ENCODE data around the gene CCT5. TPM values are rescaled to one million over a fixed set of nuclear protein-coding genes. Genes with fewer than 3 reads are reported as not detected.
A peak's percentile ranks its signal among the peaks of the same experiment; 100 is the strongest.
"Not testable (repeated sequence)": the region's sequence is repeated elsewhere in the genome, so short reads cannot be mapped to it uniquely, and the experiment has no call there.

The CCT5 gene
- total RNA-seq, 1 experiment from 2014 or later = 532 TPM

GRCh38 chr5:10283927-10284635 is 34.0 kb downstream of the CCT5 start:
- H3K56ac ChIP-seq (ENCODE audit: insufficient read length, low read depth, low read length) = no peak overlapping the region
- H3K4me2 ChIP-seq (ENCODE audit: insufficient read depth, insufficient read length, low read length) = no peak overlapping the region
- no peak overlapping the region for H3K23ac ChIP-seq (ENCODE audit: insufficient read length, low read depth, low read length)
- H2BK15ac ChIP-seq (ENCODE audit: low read depth, low read length) = no peak overlapping the region
- WGBS (ENCODE audit: extremely low coverage, insufficient read length, low lambda C conversion rate) = no CpG with 5 or more reads among the region's 17 CpGs
- H3K27ac ChIP-seq (ENCODE audit: insufficient read length, low read depth, low read length) = no peak overlapping the region
- no peak overlapping the region for H3K9ac ChIP-seq (ENCODE audit: extremely low read depth, insufficient read length, low read length)
- no peaks in the 10 kb centered on the region for H3K23me2 ChIP-seq (ENCODE audit: insufficient read length, low read depth, low read length, poor library complexity, severe bottlenecking)
- H4K5ac ChIP-seq (ENCODE audit: insufficient read length, low read depth, low read length) = no peak overlapping the region
- no peak overlapping the region for H2BK120ac ChIP-seq (ENCODE audit: low read depth, low read length, poor library complexity, severe bottlenecking)
- DNase-seq = peak; percentile 85
- Mint-ChIP-seq H3K4me3 (no peak overlapping the region), H3K4me1 (peaks cover 3 to 5% of the 10 kb centered on the region in 2 experiments; a peak in 2 of 4 replicates), H3K27me3 (ENCODE audit: low read depth) (no peaks in the 10 kb centered on the region), H3K9me3 (peaks cover 0 to 2% of the 10 kb centered on the region in 2 experiments; a peak in 2 of 5 replicates), H3K27ac (no peak overlapping the region), H3K36me3 (ENCODE audit: insufficient read depth in 1 of 3, low read depth in 3 of 3) (peaks cover 6 to 18% (median 11%) of the 10 kb centered on the region in 3 experiments)
- H2AFZ ChIP-seq (ENCODE audit: low read length) = no peak overlapping the region
- no peaks in the 10 kb centered on the region for H4K20me1 ChIP-seq (ENCODE audit: control insufficient read depth, insufficient read depth, insufficient read length)
- no peak overlapping the region for H3K18ac ChIP-seq (ENCODE audit: insufficient read length, low read depth, low read length)
- H4K8ac ChIP-seq (replicated peaks; ENCODE audit: insufficient read length, low read depth, low read length) = no peak overlapping the region
- H3K27me3 ChIP-seq (ENCODE audit: insufficient read depth, low read length) = no peaks in the 10 kb centered on the region
- H3T11ph ChIP-seq (ENCODE audit: low read length) = no peak overlapping the region
- H3K79me2 ChIP-seq (ENCODE audit: insufficient read depth, low read length) = no peaks in the 10 kb centered on the region
- TF ChIP-seq, protein P1, sequence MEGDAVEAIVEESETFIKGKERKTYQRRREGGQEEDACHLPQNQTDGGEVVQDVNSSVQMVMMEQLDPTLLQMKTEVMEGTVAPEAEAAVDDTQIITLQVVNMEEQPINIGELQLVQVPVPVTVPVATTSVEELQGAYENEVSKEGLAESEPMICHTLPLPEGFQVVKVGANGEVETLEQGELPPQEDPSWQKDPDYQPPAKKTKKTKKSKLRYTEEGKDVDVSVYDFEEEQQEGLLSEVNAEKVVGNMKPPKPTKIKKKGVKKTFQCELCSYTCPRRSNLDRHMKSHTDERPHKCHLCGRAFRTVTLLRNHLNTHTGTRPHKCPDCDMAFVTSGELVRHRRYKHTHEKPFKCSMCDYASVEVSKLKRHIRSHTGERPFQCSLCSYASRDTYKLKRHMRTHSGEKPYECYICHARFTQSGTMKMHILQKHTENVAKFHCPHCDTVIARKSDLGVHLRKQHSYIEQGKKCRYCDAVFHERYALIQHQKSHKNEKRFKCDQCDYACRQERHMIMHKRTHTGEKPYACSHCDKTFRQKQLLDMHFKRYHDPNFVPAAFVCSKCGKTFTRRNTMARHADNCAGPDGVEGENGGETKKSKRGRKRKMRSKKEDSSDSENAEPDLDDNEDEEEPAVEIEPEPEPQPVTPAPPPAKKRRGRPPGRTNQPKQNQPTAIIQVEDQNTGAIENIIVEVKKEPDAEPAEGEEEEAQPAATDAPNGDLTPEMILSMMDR (conservative IDR thresholded peaks at IDR 0.05) = peak; percentile 97
- H2AK5ac ChIP-seq (ENCODE audit: insufficient read length, low read length) = no peak overlapping the region
- no peak overlapping the region for H2BK12ac ChIP-seq (ENCODE audit: insufficient read length, low read depth, low read length)
- no peak overlapping the region for H4K91ac ChIP-seq (ENCODE audit: insufficient read length, low read depth, low read length)
- H3K9me3 ChIP-seq (ENCODE audit: control insufficient read depth, low read depth, low read length) = no peaks in the 10 kb centered on the region
- H2BK5ac ChIP-seq (ENCODE audit: insufficient read length, low read length) = no peak overlapping the region
- no peak overlapping the region for H3K4ac ChIP-seq (ENCODE audit: low read depth, low read length)
- no peak overlapping the region for H2BK20ac ChIP-seq (ENCODE audit: low read depth, low read length, poor library complexity, severe bottlenecking)
- H3K4me1 ChIP-seq (ENCODE audit: insufficient read depth, low read length) = no peaks in the 10 kb centered on the region
- no peak overlapping the region for H3K14ac ChIP-seq (ENCODE audit: insufficient read depth, low read length)
- H3K79me1 ChIP-seq (ENCODE audit: insufficient read depth, low read depth, low read length, poor library complexity, severe bottlenecking) = no peaks in the 10 kb centered on the region

DNA sequence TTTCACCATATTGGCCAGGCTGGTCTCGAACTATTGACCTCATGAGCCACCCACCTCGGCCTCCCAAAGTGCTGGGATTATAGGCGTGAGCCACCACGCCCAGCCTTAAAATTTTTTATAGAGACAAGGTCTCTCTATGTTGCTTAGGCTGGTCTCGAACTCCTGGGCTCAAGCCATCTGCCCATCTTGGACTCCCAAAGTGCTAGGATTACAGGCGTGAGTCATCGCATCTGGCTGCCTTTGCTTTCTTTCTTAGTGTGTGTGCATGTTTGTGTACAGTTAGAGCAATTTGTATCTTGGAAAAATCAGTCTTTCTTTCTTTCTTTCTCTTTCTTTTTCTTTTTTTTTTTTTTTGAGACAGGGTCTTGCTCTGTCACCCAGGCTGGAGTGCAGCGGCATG is 35.3 kb downstream of the CCT5 start:
- not testable (repeated sequence) for H3K79me2 ChIP-seq (ENCODE audit: insufficient read depth, low read length); H4K8ac ChIP-seq (replicated peaks; ENCODE audit: insufficient read length, low read depth, low read length); H3K9ac ChIP-seq (ENCODE audit: extremely low read depth, insufficient read length, low read length); H3T11ph ChIP-seq (ENCODE audit: low read length); H3K56ac ChIP-seq (ENCODE audit: insufficient read length, low read depth, low read length); H3K14ac ChIP-seq (ENCODE audit: insufficient read depth, low read length); H3K4me1 ChIP-seq (ENCODE audit: insufficient read depth, low read length); H3K27me3 Mint-ChIP-seq (ENCODE audit: low read depth); DNase-seq; H3K27ac ChIP-seq (ENCODE audit: insufficient read length, low read depth, low read length); H3K18ac ChIP-seq (ENCODE audit: insufficient read length, low read depth, low read length); H2AK5ac ChIP-seq (ENCODE audit: insufficient read length, low read length); H3K4ac ChIP-seq (ENCODE audit: low read depth, low read length); H2BK120ac ChIP-seq (ENCODE audit: low read depth, low read length, poor library complexity, severe bottlenecking); H3K9me3 ChIP-seq (ENCODE audit: control insufficient read depth, low read depth, low read length); H3K79me1 ChIP-seq (ENCODE audit: insufficient read depth, low read depth, low read length, poor library complexity, severe bottlenecking); H3K4me2 ChIP-seq (ENCODE audit: insufficient read depth, insufficient read length, low read length); H3K27me3 ChIP-seq (ENCODE audit: insufficient read depth, low read length); H3K23ac ChIP-seq (ENCODE audit: insufficient read length, low read depth, low read length); H3K4me3 Mint-ChIP-seq; H4K20me1 ChIP-seq (ENCODE audit: control insufficient read depth, insufficient read depth, insufficient read length); H3K27ac Mint-ChIP-seq; H2BK5ac ChIP-seq (ENCODE audit: insufficient read length, low read length); H3K23me2 ChIP-seq (ENCODE audit: insufficient read length, low read depth, low read length, poor library complexity, severe bottlenecking); H2BK20ac ChIP-seq (ENCODE audit: low read depth, low read length, poor library complexity, severe bottlenecking); H3K9me3 Mint-ChIP-seq; H2AFZ ChIP-seq (ENCODE audit: low read length); H4K5ac ChIP-seq (ENCODE audit: insufficient read length, low read depth, low read length); H2BK12ac ChIP-seq (ENCODE audit: insufficient read length, low read depth, low read length); H4K91ac ChIP-seq (ENCODE audit: insufficient read length, low read depth, low read length); H2BK15ac ChIP-seq (ENCODE audit: low read depth, low read length)
- peaks cover 6 to 18% (median 11%) of the 10 kb centered on the region in 3 experiments for H3K36me3 Mint-ChIP-seq (ENCODE audit: insufficient read depth in 1 of 3, low read depth in 3 of 3)
- WGBS (ENCODE audit: extremely low coverage, insufficient read length, low lambda C conversion rate) = no CpG with 5 or more reads among the region's 8 CpGs
- peaks cover 8 to 11% of the 10 kb centered on the region in 2 experiments; a peak in 3 of 4 replicates for H3K4me1 Mint-ChIP-seq

Measured in H9 (cell line).